GM19035 (cell line): ENCODE measurements around the gene VWCE.

Experiments used
- ATAC-seq: cut with Tn5 transposase; IDR thresholded peaks from one replicate; pipeline ENCODE4 v1.9.1; 2021; ENCODE audit not compliant: unreplicated experiment

The VWCE gene

DNA sequence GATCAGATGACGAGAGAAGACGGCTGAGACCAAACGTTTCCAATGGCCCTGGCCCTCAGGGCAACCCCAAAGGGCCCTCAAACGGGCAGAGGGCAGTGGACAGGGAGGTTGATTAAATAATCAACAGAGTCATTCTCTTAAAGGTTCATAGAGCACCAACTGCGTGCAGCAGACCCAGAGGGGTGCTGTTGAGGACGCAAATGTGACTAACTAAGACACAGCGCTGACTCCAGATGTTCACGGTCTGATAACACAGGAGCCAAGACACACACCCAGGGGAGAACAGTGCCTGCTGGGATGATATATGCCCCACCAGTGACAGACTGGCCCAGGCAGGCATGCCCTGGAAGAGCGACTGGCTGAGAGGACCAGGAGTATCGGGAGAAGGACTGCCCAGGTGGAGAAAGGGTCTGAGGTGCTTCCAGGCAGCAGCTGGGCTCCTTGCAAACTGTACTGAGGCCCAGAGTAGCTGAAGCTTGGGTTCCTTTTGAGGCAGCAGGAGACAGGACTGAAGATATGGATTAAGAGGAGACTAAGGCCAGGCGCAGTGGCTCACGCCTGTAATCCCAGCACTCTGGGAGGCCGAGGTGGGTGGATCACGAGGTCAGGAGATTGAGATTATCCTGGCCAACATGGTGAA is 7.7 kb downstream of the VWCE start:
- no peak for ATAC-seq

DNA sequence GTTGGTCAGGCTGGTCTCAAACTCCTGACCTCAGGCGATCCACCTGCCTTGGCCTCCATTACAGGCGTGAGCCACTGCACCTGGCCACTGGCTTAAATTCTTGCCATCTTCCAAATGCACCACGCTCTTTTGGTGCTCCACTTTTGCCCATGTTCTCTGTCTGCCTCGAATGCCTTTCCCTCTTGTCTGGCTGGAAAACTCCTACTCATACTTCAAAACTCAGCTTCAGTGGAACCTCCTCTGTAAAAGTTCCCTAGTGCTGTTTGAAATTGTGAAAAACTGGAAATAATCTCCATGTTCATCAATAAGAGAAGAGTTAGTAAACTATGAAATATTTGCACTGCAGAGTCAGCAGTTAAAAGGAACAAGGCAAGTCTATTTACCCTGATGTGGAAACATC is 11.5 kb downstream of the VWCE start:
- no peak for ATAC-seq

DNA sequence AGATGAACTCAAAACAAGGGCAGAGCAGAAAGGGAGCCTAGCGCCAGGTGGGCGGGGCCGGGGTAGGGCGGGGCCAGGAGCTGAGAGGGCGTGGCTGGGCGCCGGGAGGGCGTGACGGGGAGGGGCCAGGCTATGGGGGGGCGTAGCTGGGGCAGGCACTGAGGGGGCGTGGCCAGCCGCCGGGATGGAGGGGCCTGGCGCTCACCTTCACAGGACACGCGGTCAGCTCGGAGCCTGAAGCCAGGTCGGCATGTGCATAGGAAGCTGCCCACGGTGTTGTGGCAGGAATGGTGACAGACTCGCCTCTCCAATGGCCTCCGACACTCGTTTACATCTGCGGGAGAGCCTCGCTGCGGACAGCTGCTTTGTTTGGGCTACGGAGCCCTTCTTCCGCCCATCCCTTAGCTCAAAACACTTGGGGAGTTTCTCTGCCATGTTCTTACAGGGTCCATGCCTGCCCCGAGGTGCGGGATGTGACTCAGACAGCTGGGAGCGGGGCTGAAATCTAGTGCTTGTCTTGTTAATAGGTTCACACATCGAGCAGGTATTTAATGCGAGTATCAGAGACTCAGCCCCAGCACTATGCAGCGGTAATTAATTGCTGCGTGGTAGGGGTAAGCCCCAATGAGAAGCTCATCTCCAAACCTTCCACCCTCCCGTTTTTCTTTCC is 13.4 kb downstream of the VWCE start:
- ATAC-seq, result no peak

DNA sequence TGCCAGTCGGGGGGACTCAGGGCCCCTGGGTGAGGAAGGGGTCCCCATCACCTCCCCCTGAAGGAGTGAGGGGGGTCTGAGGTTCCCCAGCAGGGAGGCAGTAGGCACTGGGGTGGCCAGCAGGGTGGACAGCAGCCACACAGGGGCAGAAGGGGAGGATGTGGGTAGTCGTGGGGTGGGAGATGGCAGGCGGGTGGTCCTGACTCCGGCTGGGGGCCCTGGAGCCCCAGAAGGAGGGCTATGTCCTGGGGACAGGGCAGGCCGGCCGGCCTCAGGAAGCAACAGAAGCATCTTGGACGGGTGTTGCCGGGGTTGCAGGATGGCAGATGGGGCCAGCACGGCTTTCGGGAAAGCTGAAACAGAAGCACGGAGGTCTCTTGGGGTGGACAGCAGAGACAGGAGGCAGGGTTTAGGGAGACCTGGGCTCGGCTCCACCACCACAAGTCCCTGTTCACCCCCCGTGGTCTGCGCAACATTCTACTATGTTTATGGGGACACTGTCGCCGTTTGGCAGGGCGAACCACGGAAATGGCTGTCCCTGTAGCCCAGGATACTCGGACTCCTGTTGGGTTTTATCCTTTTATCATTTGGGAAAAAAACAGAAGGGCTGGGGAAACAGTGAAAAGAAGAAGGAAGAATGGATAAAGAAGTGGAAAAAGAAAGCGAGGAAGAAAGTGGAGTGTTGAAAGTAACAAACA is 14.1 kb downstream of the VWCE start:
- ATAC-seq, result no peak

DNA sequence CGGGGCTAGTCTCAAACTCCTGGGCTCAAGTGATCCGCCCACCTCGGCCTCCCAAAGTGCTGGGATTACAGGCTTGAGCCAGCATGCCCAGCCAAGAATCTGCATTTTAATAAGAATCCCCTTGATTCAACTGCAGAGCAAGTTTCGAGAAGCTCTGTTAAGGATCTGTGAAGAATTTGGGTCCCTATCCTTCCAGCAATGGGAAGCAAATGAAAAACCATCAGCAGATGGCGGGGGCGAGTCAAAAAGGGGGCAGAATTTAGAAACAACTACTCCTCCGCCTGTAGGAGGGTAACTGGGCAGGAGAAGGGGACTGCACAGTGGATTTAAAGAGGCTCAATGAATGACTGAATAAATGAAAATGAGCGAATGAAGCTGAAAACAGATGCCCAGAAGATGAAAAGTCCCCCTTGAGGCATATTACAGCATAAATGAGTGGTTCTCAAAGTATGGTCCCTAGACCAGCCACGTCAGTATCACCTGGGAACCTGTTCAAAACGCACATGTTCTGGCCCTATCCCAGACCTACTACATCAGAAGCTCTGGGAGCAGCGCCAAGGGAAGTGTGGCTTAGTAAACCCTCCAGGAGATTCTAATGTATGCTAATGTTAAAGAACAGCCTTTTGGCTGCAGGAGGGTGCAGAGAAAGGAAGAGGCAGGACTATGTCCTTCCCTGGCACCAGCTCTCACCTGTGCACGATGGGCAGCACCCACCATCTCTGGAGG is 15.0 kb downstream of the VWCE start:
- ATAC-seq, result no peak

DNA sequence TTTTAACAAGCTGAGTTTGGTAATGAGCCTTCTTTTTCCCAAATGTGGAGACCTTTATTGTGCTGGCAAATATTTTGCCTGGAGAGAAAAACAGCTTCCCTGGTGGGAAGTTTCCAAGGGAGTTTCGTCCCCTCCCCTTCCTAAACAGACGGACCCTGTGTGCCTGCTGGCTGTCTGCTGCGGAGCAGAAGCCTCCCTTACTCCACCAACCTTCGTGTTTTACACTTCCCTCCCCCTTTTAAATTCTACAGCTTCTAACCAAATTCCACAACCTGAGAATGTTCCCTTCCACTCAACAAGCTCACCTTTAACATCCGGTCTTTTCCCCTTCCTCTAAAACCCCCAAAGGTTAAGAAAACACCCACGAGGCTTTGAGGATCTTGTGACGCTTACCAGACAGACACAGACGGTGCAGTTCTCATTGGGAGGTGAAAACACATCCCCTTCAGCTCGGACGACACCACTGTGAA is 17.1 kb downstream of the VWCE start:
- no peak for ATAC-seq

DNA sequence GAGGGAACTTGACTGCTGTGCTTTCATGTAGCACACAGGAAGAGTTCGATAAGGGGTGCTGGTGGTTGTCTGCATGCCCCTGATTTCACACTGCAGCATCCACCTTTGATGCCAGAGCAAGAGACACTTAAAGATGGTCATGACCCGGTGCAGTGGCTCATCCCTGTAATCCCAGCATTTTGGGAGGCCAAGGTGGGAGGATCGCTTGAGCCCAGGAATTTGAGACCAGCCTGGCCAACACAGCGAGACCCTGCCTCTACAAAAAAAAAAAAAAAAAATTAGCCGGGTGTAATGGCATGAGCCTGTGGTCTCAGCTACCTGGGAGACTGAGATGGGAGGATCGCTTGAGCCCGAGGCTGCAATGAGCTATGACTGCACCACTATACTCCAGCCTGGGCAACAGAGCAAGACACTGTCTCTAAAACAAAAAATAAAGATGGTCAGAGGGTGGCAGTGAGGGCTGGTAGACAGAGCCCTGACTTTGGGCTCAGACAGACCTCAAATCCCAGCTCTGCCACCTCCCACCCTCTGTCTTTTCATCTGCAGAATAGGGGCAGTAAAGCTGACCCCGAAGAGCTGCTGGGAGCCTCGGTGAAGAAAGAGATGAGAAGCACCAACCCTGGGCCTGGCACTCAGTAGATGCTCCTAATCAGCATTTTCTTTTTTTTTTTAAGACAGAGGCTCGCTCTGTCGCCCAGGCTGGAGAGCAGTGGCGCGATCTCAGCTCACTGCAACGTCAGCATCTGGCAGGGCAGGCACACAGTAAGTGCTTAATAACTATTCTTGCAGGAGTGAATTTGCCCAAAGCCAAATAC is 17.7 kb downstream of the VWCE start:
- no peak for ATAC-seq

DNA sequence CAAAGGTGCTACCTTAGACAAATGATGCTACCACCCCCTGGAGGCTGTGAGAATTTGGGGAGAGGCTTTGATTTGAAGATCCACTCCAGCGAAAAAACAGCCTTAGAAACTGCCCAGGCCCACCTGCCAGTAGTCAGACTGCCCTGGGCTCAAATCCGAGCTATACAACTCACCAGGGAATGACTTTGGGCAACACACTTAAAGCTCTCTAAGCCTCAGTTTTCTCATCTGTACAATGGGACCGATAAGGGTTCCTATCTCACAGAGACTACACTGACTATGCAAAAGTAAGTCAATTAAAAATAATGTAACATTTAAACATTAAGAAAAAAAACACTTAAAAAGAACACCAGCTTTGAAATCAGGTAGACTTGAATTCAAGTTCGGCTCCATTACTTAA is 19.9 kb downstream of the VWCE start:
- no peak for ATAC-seq

DNA sequence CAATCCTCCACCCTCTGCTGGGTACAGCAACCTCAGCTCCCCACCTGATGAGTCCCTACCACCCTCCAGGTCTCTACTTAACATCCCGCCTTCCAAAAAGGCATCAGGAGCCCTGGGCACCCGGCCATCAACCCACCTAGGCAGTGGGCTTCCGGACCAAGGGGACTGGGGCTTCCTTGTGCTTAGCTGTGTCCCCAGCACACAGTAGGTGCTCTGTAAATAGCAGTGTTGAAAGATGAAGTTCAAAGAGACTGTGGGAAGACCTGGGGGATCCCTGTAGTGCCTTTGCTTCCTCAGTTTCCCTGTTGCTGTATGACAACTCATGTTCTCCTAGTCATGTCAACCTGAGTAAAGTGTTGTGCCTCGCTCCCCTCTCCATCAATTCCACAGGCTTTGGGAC is 21.0 kb downstream of the VWCE start:
- ATAC-seq, result no peak

DNA sequence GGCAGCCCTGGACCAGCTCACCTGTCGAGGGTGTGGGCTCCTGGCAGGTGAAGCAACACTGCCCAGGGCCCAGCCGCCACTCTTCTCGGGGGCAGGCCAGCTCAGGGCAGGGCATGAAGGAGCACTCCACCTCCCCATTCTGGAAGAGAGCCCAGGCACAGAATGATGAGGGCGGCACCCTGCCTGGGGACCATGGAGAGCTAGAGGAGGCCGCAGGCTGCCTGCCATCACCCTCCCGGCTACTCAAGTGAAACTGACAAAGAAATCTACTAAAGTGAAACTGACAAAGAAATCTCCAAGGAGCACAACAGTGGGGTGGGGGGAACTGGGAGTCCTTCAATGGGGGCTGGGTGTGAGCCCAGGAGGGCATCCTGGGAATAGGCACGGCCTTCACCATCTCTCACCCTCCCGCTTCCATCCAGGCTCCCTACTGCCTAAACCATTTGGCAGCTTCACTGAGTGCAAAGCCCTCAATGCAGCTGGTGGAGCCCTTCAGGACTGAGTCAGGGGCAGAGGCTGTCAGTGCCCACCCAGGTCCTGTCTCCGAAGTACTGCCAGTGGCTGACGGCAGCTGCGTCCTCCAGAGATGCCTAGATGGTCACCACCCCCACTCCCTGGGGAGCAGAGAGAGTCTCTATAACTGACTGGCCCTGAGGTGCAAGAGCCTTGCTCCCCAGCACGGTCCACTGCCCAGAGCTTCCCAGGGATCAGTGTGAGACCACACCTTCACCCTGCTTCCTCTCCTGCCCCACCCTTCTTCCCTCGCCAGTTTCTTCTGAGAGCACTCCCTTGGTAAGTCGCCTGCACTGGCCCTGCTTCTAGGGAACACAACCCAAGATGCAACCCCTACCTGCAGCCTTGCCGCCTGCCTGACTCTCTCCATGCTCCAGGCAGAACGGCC is 21.7 kb downstream of the VWCE start:
- no peak for ATAC-seq

DNA sequence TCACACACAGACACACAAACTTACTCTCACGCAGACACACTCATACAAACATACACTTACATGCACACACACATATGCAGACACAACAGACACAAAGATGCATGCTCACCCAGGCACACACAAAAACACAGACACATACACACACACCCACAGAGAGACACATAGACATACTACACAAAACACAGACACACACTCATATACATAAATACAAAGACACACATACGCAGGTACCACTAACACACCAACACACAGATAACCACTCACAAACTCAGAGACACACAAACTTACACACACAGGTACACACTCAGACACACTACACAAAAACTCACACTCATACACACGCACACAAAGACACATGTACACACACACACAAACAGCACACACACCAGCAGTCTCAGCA is 22.4 kb downstream of the VWCE start:
- no peak for ATAC-seq

DNA sequence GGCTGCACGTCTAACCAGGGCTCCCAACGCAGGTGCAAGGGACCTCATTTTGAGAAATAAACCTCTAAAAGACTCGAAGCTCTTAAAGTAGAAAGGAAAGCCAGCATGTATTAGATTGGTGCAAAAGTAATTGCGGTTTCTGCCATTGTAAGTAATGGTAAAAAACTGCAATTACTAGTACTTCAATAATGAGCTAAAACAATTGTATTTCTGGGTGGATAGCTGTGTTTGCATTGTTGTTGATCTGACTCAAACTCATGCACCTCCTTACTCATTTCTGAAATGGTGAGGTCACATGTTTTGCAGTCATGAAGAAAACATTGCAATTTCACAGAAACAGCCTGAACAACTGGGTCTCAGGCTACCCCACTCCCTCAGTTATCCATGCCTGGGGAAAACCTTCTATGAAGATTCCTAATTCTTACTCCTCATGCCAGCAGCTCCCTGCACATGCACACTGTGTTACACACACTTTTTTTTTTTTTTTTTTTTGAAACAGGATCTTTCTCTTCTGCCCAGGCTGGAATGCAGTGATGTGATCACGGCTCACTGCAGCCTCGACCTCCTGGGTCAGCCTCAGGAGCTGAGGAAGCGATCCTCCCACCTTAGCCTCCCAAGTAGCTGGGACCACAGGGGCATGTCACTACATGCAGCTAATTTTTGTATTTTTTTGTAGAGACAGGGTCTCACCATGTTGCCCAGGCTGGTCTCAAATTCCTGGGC is 24.6 kb downstream of the VWCE start:
- no peak for ATAC-seq

DNA sequence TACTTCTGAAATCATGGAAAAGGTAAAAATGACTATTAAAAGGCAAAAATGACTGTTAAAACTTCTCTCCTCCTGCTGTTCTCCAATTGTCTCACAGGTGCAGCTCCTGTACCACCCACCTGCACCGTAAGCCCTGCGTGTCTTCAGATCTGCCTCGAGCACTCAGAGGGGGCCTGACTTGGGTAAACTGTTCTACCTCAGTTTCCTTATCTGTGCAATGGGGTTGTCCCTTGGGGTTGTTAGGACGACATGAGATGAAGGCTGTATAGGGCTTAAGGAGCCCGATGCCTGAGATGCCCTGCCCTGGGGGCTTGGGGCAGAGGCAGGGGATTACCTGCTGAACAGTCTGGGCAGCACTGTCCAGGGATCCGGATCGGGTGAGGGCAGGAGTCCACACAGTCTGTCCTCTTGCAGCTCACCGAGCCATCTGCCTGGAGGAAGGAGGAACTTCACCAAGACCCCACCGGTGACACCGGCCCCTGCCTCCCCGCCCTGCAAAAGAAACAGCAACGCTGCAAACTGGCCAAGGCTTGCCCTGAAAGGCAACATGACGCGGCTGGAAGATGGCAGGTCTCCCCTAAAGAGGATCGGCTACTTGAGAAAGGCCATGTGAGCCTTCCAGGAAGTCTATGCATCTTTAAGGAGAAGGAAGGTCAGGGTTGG is 26.4 kb downstream of the VWCE start:
- no peak for ATAC-seq

DNA sequence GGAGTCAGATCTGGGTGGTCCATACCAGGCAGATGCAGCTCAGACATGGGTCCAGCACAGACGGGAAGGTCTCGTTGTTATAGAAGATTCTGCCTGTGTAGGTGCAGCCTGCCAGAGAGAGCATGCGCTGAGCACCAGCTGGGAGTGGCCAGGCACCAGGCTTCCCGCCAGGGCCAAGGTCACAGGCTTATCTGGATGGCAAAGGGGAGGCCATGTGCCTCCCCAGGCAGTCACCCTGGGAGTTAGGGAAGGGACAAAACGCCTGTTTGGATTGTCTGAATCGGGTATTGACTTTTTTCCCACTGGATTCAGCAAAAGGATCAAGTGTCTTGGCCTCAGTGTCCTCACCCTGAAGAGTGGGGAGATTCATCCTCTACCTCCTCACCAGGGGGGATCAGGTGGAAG is 27.7 kb downstream of the VWCE start:
- no peak for ATAC-seq

DNA sequence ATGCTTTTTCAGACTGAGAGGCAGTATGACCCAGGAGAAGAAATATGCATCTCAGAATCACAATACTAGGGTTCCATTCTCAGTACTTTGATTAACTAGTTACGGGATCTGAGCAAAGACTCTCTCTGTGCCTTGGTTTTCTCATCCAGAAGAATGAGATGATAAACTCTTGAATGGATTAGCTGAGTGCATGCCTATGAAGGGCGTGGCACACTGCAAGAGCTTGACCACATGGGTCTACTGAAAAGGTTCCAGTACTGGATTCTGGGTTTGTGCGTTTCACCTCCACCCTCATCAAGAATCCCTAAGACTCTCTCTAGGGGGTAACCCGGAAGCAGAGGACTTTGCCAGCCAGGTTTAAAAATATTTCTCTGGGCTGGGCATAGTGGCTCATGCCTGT is 28.5 kb downstream of the VWCE start:
- no peak for ATAC-seq

DNA sequence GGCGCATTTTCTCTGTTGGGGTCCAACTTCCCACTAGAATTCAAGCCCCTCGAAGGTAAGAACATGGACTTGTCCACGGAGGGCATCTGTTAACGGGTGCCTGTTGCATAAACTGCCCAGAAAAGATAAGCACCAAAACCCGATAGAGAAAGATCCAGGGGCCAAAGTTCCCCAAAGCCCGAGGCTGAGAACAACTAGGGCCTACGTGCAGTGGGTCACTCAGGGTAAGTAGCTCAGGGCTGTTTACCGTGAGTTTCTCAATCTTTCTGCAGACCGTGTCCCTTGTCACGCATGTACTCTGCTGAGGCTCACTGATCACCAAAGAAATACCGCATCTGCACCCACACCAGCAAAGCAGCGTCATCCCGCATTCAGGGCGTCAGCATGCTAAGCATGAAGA is 29.8 kb downstream of the VWCE start:
- no peak for ATAC-seq

DNA sequence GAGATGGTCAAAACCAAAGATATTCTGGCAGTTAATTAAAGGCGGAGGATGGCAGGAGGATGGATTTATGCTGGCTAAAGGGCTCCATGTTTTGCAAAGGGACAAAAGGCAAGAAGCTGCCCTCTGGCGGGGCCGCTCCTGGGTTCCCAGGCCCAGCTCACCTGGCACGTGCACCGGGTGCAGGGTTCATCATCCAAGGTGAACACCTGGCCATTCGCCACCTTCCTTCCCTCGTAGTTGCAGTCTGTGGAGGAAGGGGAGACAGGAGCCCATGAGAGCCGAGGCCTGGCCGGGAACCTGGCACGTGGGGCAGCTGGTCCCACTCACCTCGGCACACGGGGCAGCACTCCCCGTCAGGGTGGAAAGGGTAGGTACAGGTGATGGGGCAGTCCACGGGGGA is 30.3 kb downstream of the VWCE start:
- ATAC-seq, result no peak

DNA sequence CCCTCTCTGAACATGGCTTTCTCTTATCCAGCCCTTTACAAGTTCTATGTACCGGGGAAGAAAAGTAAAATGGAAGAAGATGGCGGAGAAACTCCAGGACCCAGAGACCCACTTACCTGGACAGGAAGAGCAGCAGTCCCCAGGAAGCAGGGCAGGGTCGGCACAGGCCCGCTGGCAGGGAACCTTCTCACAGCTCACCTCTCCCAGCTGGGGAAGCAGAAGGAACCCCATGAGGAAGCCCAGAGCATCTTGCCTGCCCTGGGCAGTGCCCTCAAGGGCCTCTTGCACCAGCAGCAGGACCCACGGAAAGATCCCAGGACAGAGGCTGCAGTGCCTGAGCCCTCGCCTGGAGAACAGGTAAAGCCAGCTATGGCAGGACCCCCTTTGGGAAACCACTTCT is 30.7 kb downstream of the VWCE start:
- ATAC-seq, result no peak

DNA sequence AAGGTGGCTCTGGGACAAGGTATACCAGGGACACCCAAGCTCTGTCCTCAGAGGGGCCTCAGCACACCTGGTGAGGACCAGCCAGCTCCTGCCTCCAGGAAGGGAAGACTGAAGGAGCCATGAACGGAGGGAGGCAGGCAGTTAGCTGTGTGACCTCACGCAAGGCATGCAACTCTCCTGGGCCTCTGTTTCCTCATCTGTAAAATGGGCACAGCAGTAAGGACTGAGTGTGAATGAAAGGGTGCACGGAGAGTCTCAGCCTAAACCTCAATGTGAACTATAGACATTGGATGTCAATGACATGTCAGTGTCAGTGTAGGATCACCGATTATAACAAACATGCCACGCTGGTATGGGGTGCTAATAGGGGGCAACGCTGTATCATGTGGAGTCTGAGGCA is 35.8 kb downstream of the VWCE start:
- no peak for ATAC-seq
